ENCODE data around the gene CCDC167. TPM values are rescaled to one million over a fixed set of nuclear protein-coding genes. Genes with fewer than 3 reads are reported as not detected.

CCDC167 gene
- total RNA-seq = 10 to 100 TPM; 53.4 to 57.1 TPM

- Mint-ChIP-seq H3K36me3 (ENCODE audit: low read depth) (peaks cover 7% of the 10 kb centered on the region), H3K27me3 (ENCODE audit: low read depth) (no peaks in the 10 kb centered on the region), H3K4me1 (ENCODE audit: low read depth) (peaks cover 90% of the 10 kb centered on the region), H3K4me3 (peak within 1 kb of the TSS; percentile 98), H3K9me3 (peaks cover 3% of the 10 kb centered on the region), H3K27ac (peak within 1 kb of the TSS; percentile 97)
- intact Hi-C loops (cut with micrococcal nuclease) = loop anchor here (5.0 kb wide), 5 partner anchors 67 to 1073 kb away; partner anchors contain the start of genes CMTR1, MDGA1 and PIM1
- CTCF ChIA-PET = interaction anchor here (0.6 to 3.8 kb wide), 4 partner anchors 15 to 66 kb away, joined by 3 to 18 read pairs (median 4); no protein-coding TSS in a partner anchor
- peak; percentile 99 for DNase-seq
Measured at GRCh38 chr6:37499433-37500293, at the start of gene CCDC167. Gene CCDC167, minus strand, starts transcription at chr6:37499893. Its CDS starts 30 bp downstream, at chr6:37499863.

- no peak overlapping the region for H3K27ac Mint-ChIP-seq
- DNase-seq = no peak
- H3K9me3 Mint-ChIP-seq = no peaks in the 10 kb centered on the region
- H3K4me3 Mint-ChIP-seq = no peak overlapping the region
- H3K4me1 Mint-ChIP-seq (ENCODE audit: low read depth) = peaks cover 28% of the 10 kb centered on the region
- CTCF ChIA-PET = interaction anchor here (0.9 to 2.7 kb wide), 2 partner anchors 11 to 105 kb away, joined by 4 to 12 read pairs; no protein-coding TSS in a partner anchor
- H3K27me3 Mint-ChIP-seq (ENCODE audit: low read depth) = no peaks in the 10 kb centered on the region
- intact Hi-C loops (cut with micrococcal nuclease) = no loop called here
- no peaks in the 10 kb centered on the region for H3K36me3 Mint-ChIP-seq (ENCODE audit: low read depth)
Measured at GRCh38 chr6:37549154-37549553, 49.5 kb upstream of the CCDC167 start.

GRCh38 chr6:37548067-37548674, 48.5 kb upstream of the CCDC167 start:
- Mint-ChIP-seq H3K27ac (no peak overlapping the region), H3K36me3 (ENCODE audit: low read depth) (no peaks in the 10 kb centered on the region), H3K9me3 (no peaks in the 10 kb centered on the region), H3K4me3 (no peak overlapping the region), H3K4me1 (ENCODE audit: low read depth) (peaks cover 18% of the 10 kb centered on the region), H3K27me3 (ENCODE audit: low read depth) (no peaks in the 10 kb centered on the region)
- CTCF ChIA-PET = interaction anchor here (1.0 to 2.7 kb wide), 3 partner anchors 10 to 31 kb away, joined by 3 to 12 read pairs (median 4); no protein-coding TSS in a partner anchor
- DNase-seq = no peak
- intact Hi-C loops (cut with micrococcal nuclease) = no loop called here

- no peaks in the 10 kb centered on the region for H3K36me3 Mint-ChIP-seq (ENCODE audit: low read depth)
- peaks cover 14% of the 10 kb centered on the region for H3K4me1 Mint-ChIP-seq (ENCODE audit: low read depth)
- DNase-seq = no peak
- CTCF ChIA-PET = interaction anchor here (1.0 to 2.7 kb wide), 4 partner anchors 9 to 31 kb away, joined by 3 to 12 read pairs (median 4); no protein-coding TSS in a partner anchor
- no peak overlapping the region for H3K4me3 Mint-ChIP-seq
- no peaks in the 10 kb centered on the region for H3K27me3 Mint-ChIP-seq (ENCODE audit: low read depth)
- intact Hi-C loops (cut with micrococcal nuclease) = no loop called here
- no peaks in the 10 kb centered on the region for H3K9me3 Mint-ChIP-seq
- no peak overlapping the region for H3K27ac Mint-ChIP-seq
Measured at GRCh38 chr6:37547564-37548061, 47.9 kb upstream of the CCDC167 start.

- no peaks in the 10 kb centered on the region for H3K27me3 Mint-ChIP-seq (ENCODE audit: low read depth)
- H3K4me3 Mint-ChIP-seq = no peak overlapping the region
- peak; percentile 27 for DNase-seq
- no peaks in the 10 kb centered on the region for H3K9me3 Mint-ChIP-seq
- no peak overlapping the region for H3K27ac Mint-ChIP-seq
- peaks cover 10% of the 10 kb centered on the region for H3K4me1 Mint-ChIP-seq (ENCODE audit: low read depth)
- CTCF ChIA-PET = interaction anchor here (1.2 kb wide), 1 partner anchor 19 kb away, joined by 5 read pairs; no protein-coding TSS in a partner anchor
- intact Hi-C loops (cut with micrococcal nuclease) = no loop called here
- no peaks in the 10 kb centered on the region for H3K36me3 Mint-ChIP-seq (ENCODE audit: low read depth)
Measured at GRCh38 chr6:37546141-37546871, 46.6 kb upstream of the CCDC167 start.

- Mint-ChIP-seq H3K9me3 (no peaks in the 10 kb centered on the region), H3K27me3 (ENCODE audit: low read depth) (no peaks in the 10 kb centered on the region), H3K4me3 (no peak overlapping the region), H3K4me1 (ENCODE audit: low read depth) (peaks cover 10% of the 10 kb centered on the region), H3K27ac (no peak overlapping the region), H3K36me3 (ENCODE audit: low read depth) (no peaks in the 10 kb centered on the region)
- CTCF ChIA-PET = interaction anchor here (1.0 kb wide), 1 partner anchor 13 kb away, joined by 3 read pairs; no protein-coding TSS in a partner anchor
- intact Hi-C loops (cut with micrococcal nuclease) = no loop called here
- no peak for DNase-seq
Measured at GRCh38 chr6:37544530-37544929, 44.8 kb upstream of the CCDC167 start.

GRCh38 chr6:37543361-37543760, 43.7 kb upstream of the CCDC167 start:
- Mint-ChIP-seq H3K4me3 (no peak overlapping the region), H3K27ac (no peak overlapping the region), H3K36me3 (ENCODE audit: low read depth) (no peaks in the 10 kb centered on the region), H3K4me1 (ENCODE audit: low read depth) (peaks cover 10% of the 10 kb centered on the region), H3K9me3 (no peaks in the 10 kb centered on the region), H3K27me3 (ENCODE audit: low read depth) (no peaks in the 10 kb centered on the region)
- CTCF ChIA-PET = no interaction called here
- intact Hi-C loops (cut with micrococcal nuclease) = no loop called here
- DNase-seq = no peak

- CTCF ChIA-PET = no interaction called here
- Mint-ChIP-seq H3K4me3 (no peak overlapping the region), H3K4me1 (ENCODE audit: low read depth) (no peaks in the 10 kb centered on the region), H3K9me3 (no peaks in the 10 kb centered on the region), H3K36me3 (ENCODE audit: low read depth) (no peaks in the 10 kb centered on the region), H3K27me3 (ENCODE audit: low read depth) (no peaks in the 10 kb centered on the region), H3K27ac (no peak overlapping the region)
- intact Hi-C loops (cut with micrococcal nuclease) = no loop called here
- no peak for DNase-seq
Measured at GRCh38 chr6:37541346-37541745, 41.7 kb upstream of the CCDC167 start.

- no peaks in the 10 kb centered on the region for H3K36me3 Mint-ChIP-seq (ENCODE audit: low read depth)
- no peak for DNase-seq
- H3K27me3 Mint-ChIP-seq (ENCODE audit: low read depth) = no peaks in the 10 kb centered on the region
- H3K27ac Mint-ChIP-seq = no peak overlapping the region
- CTCF ChIA-PET = no interaction called here
- H3K4me1 Mint-ChIP-seq (ENCODE audit: low read depth) = peaks cover 7% of the 10 kb centered on the region
- no peaks in the 10 kb centered on the region for H3K9me3 Mint-ChIP-seq
- no peak overlapping the region for H3K4me3 Mint-ChIP-seq
- intact Hi-C loops (cut with micrococcal nuclease) = no loop called here
Measured at GRCh38 chr6:37540390-37540789, 40.7 kb upstream of the CCDC167 start.

GRCh38 chr6:37540029-37540352, 40.3 kb upstream of the CCDC167 start:
- no peak for DNase-seq
- CTCF ChIA-PET = no interaction called here
- H3K36me3 Mint-ChIP-seq (ENCODE audit: low read depth) = no peaks in the 10 kb centered on the region
- no peaks in the 10 kb centered on the region for H3K27me3 Mint-ChIP-seq (ENCODE audit: low read depth)
- no peaks in the 10 kb centered on the region for H3K9me3 Mint-ChIP-seq
- intact Hi-C loops (cut with micrococcal nuclease) = no loop called here
- peaks cover 8% of the 10 kb centered on the region for H3K4me1 Mint-ChIP-seq (ENCODE audit: low read depth)
- no peak overlapping the region for H3K27ac Mint-ChIP-seq
- H3K4me3 Mint-ChIP-seq = no peak overlapping the region

GRCh38 chr6:37539171-37540028, 39.7 kb upstream of the CCDC167 start:
- Mint-ChIP-seq H3K27me3 (ENCODE audit: low read depth) (no peaks in the 10 kb centered on the region), H3K4me3 (no peak overlapping the region), H3K27ac (no peak overlapping the region), H3K4me1 (ENCODE audit: low read depth) (peaks cover 8% of the 10 kb centered on the region), H3K9me3 (no peaks in the 10 kb centered on the region), H3K36me3 (ENCODE audit: low read depth) (no peaks in the 10 kb centered on the region)
- CTCF ChIA-PET = interaction anchor here (2.5 to 4.9 kb wide), 2 partner anchors 9 to 26 kb away, joined by 12 to 44 read pairs; no protein-coding TSS in a partner anchor
- intact Hi-C loops (cut with micrococcal nuclease) = no loop called here
- no peak for DNase-seq

Data from activated naive CD4-positive, alpha-beta T cell treated with anti-CD3 and anti-CD28 coated beads for 36 hours (primary cell).